A549 (cell line): ENCODE results near the gene SCYL2. TPM values are rescaled to one million over a fixed set of nuclear protein-coding genes. Genes with fewer than 3 reads are reported as not detected.

Source experiments
- ATAC-seq, 2 experiments: fragments of 200-7000 bp in 1 of 2; fragments of >200 bp in 1 of 2; cut with Nextera tagmentation in 1 of 2; cut with Tn5 transposase in 1 of 2; 3 replicates each; pipeline versions ENCODE4 v1.8.0 to v1.9.1; 2018 to 2020; ENCODE audit warnings: mild to moderate bottlenecking in 1 of 2, moderate library complexity in 1 of 2
- CTCF ChIA-PET: fragments of 300-600 bp; sonication (Branson Sonifier 250); formaldehyde crosslinking; extraction: SDS; loops from one replicate; lab custom pipeline; 2021; ENCODE audit warnings: antibody characterized with exemption, inconsistent platforms; lab: Yijun Ruan, JAX
- POLR2A ChIA-PET: fragments of 350-600 bp; formaldehyde crosslinking; extraction: SDS; loops from one replicate; lab custom pipeline; 2021; ENCODE audit warnings: antibody characterized with exemption, inconsistent platforms; lab: Yijun Ruan, JAX
- DNase-seq, 2 experiments: peaks; one replicate each; pipeline versions ENCODE4 v3.0.0 to v3.0.0-alpha.2; 2011 to 2016; ENCODE audit warnings: low read depth in 1 of 2, low spot score in 1 of 2
- FAIRE-seq: peaks from 2 replicates; lab custom pipeline; 2011; peaks lifted over from hg19 to GRCh38; lab: Jason Lieb, UNC
- H3K27ac ChIP-seq, 2 experiments: fragments of >200 bp; sonication (Bioruptor Twin); formaldehyde crosslinking; 3 replicates each; pipeline ENCODE4 v1.5.1; 2016 to 2017
- H3K4me1 ChIP-seq: fragments of >200 bp; sonication (Bioruptor Twin); formaldehyde crosslinking; 3 replicates; pipeline ENCODE4 v1.6.1; 2016
- H3K4me2 ChIP-seq: fragments of >200 bp; sonication (Bioruptor Twin); formaldehyde crosslinking; 3 replicates; pipeline ENCODE4 v1.6.1; 2016
- H3K4me3 ChIP-seq: fragments of >200 bp; sonication (Bioruptor Twin); formaldehyde crosslinking; 3 replicates; pipeline ENCODE4 v1.5.1; 2016
- H3K9me3 ChIP-seq: fragments of >200 bp; sonication (Bioruptor Twin); formaldehyde crosslinking; 3 replicates; pipeline ENCODE4 v1.6.1; 2016
- BHLHE40 ChIP-seq: IDR thresholded peaks from 2 replicates; pipeline ENCODE4 v1.6.1; 2012; ENCODE audit warnings: low read depth, low read length, inconsistent platforms
- CBX2 ChIP-seq: fragments of 200-600 bp; sonication (generic); IDR thresholded peaks from 2 replicates; pipeline ENCODE4 v1.6.1; 2016; ENCODE audit warnings: low read depth, mild to moderate bottlenecking, borderline replicate concordance
- CHD2 ChIP-seq: fragments of 150-350 bp; IDR thresholded peaks from 2 replicates; pipeline ENCODE4 v1.6.1; 2014; ENCODE audit warnings: low read length; ENCODE audit not compliant: partially characterized antibody
- EP300 ChIP-seq, 2 experiments: fragments of >200 bp; sonication (Bioruptor Twin); formaldehyde crosslinking; IDR thresholded peaks; 2 replicates in 1 of 2; 3 replicates in 1 of 2; pipeline ENCODE4 v1.6.1; 2016 to 2017
- FOSB ChIP-seq: fragments of 250-450 bp; sonication (Bioruptor Pico); IDR thresholded peaks from 2 replicates; pipeline ENCODE4 v1.5.0; 2020; ENCODE audit warnings: mild to moderate bottlenecking, moderate library complexity
- GATA3 ChIP-seq: IDR thresholded peaks from 2 replicates; pipeline ENCODE4 v1.6.1; 2012; ENCODE audit warnings: borderline replicate concordance
- HOXB5 ChIP-seq: fragments of 250-450 bp; sonication (Bioruptor Pico); IDR thresholded peaks from 2 replicates; pipeline ENCODE4 v1.5.0; 2020; ENCODE audit warnings: mild to moderate bottlenecking, moderate library complexity
- KDM1A ChIP-seq: fragments of 200-600 bp; sonication (generic); IDR thresholded peaks from 2 replicates; pipeline ENCODE4 v1.6.1; 2016; ENCODE audit warnings: low read depth, mild to moderate bottlenecking
- KDM5A ChIP-seq: fragments of 200-600 bp; sonication (generic); IDR thresholded peaks from 2 replicates; pipeline ENCODE4 v1.6.1; 2016; ENCODE audit warnings: antibody characterized with exemption, mild to moderate bottlenecking
- MAFK ChIP-seq: fragments of 450-650 bp; IDR thresholded peaks from 2 replicates; pipeline ENCODE4 v1.6.1; 2014; ENCODE audit not compliant: partially characterized antibody
- NR3C1 ChIP-seq: fragments of >200 bp; sonication (Bioruptor Twin); formaldehyde crosslinking; IDR thresholded peaks from 3 replicates; pipeline ENCODE4 v1.6.1; 2017
- PHF8 ChIP-seq: fragments of 200-600 bp; sonication (generic); IDR thresholded peaks from 2 replicates; pipeline ENCODE4 v1.6.1; 2016; ENCODE audit warnings: low read depth, mild to moderate bottlenecking, antibody characterized with exemption, moderate library complexity, borderline replicate concordance
- POLR2A ChIP-seq: IDR thresholded peaks from 2 replicates; pipeline ENCODE4 v1.6.1; 2012; ENCODE audit warnings: mild to moderate bottlenecking, low read length
- RNF2 ChIP-seq: fragments of 200-600 bp; sonication (generic); IDR thresholded peaks from 2 replicates; pipeline ENCODE4 v1.6.1; 2016; ENCODE audit warnings: low read depth, mild to moderate bottlenecking, antibody characterized with exemption, moderate library complexity, borderline replicate concordance
- SREBF2 ChIP-seq: fragments of 450-650 bp; IDR thresholded peaks from 2 replicates; pipeline ENCODE4 v1.6.1; 2014; ENCODE audit warnings: mild to moderate bottlenecking, moderate library complexity
- TP53 ChIP-seq: fragments of 250-450 bp; sonication (Bioruptor Pico); IDR thresholded peaks from 2 replicates; pipeline ENCODE4 v1.5.0; 2021; ENCODE audit warnings: mild to moderate bottlenecking, moderate library complexity
- ZC3H11A ChIP-seq: fragments of 450-650 bp; IDR thresholded peaks from 2 replicates; pipeline ENCODE4 v1.6.1; 2014; ENCODE audit warnings: antibody characterized with exemption, mild to moderate bottlenecking
- ZNF302 ChIP-seq: fragments of 250-450 bp; sonication (Bioruptor Pico); IDR thresholded peaks from 2 replicates; pipeline ENCODE4 v1.9.0; 2021; ENCODE audit warnings: inconsistent platforms, mild to moderate bottlenecking, moderate library complexity
- ZSCAN20 ChIP-seq: fragments of 250-450 bp; sonication (Bioruptor Pico); IDR thresholded peaks from 2 replicates; pipeline ENCODE4 v1.8.0; 2022; ENCODE audit warnings: mild to moderate bottlenecking, moderate library complexity
- WGBS: methylation state at CpG from one replicate; pipeline ENCODE4 v1.1.6; 2017; ENCODE audit errors: missing lambda C conversion rate; 5-methylcytosine and 5-hydroxymethylcytosine counted together
- polyA plus RNA-seq, 4 experiments: library from polyadenylated mRNA; depleted of rRNA in 3 of 4; stranded (reverse); fragments of >200 nt; fragmentation: RNase III in 1 of 4; extraction: RNeasy Plus Mini Kit Qiagen cat#74134 plus additional on column Dnase treatment in 1 of 4; gene quantifications; 2 replicates in 3 of 4; 3 replicates in 1 of 4; pipeline ENCODE4 v1.2.3, GENCODE V29; 2011 to 2017
- TF ChIP-seq, protein P1 (sequence below): fragments of >200 bp; sonication (Bioruptor Twin); formaldehyde crosslinking; IDR thresholded peaks from 3 replicates; pipeline ENCODE4 v1.6.1; 2016
- TF ChIP-seq, protein P2 (sequence below): fragments of 250-450 bp; sonication (Bioruptor Pico); IDR thresholded peaks from 2 replicates; pipeline ENCODE4 v1.5.0; 2020; ENCODE audit warnings: low read depth, mild to moderate bottlenecking, moderate library complexity
- TF ChIP-seq, protein P3 (sequence below): fragments of 450-650 bp; IDR thresholded peaks from 2 replicates; pipeline ENCODE4 v1.6.1; 2014; ENCODE audit warnings: antibody characterized with exemption

The SCYL2 gene
- polyA plus RNA-seq, 2 of the 4 experiments (the other 2 are of a cell fraction) = 21.7 to 51.7 TPM

DNA sequence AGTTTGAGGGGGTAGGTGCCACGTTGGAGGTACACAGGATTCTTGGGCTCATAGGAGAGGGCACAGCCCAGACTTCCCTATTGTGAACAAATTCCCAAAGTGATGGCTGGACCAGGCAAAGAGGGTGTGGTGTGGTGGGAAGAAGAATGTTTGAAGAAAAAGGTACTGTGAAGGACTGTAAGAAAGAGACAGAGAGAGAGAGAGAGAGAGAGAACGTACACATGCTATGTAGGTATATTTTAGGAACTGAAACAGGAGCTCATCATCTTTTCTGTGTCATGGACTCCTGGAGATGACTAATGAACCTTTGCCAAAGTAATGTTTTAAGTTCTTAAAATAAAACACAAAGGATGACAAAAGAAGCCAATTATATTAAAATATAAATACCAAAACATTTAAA is 114.4 kb downstream of the SCYL2 start (continued):
- TF ChIP-seq GATA3 = no peak

DNA sequence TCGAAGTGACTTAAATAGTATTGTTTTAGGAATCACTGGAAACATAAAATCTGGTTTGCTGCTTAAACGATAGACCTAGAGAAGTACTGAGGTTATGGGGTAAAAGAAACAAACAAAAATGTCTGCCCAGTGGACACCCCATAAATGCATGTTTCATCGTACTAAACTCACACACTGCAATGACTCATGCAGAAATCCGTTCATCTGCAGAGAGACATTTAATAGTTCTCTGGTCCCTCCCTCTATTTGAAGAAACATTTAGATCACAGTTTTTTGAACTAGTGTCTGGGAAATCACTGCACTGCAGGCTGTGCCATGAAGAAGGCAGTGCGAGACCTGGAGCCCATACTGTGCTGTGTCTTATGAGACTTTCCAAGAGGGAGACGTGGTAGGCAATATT is 115.4 kb downstream of the SCYL2 start:
- CTCF ChIA-PET = interaction anchor here (0.6 kb wide), 1 partner anchor 202 kb away, joined by 3 read pairs; no protein-coding TSS in a partner anchor
- POLR2A ChIA-PET = no interaction called here
- peak; percentile 67 for FAIRE-seq
- no peak overlapping the region for H3K4me3 ChIP-seq
- 29% methylated on average over 6 of the region's 6 CpGs for WGBS
- no peak overlapping the region; the same call in 2 of the 3 replicates for H3K4me2 ChIP-seq
- peak; percentile 51 to 70 for ATAC-seq
- no peak for TF ChIP-seq FOSB
- TF ChIP-seq, protein P1, sequence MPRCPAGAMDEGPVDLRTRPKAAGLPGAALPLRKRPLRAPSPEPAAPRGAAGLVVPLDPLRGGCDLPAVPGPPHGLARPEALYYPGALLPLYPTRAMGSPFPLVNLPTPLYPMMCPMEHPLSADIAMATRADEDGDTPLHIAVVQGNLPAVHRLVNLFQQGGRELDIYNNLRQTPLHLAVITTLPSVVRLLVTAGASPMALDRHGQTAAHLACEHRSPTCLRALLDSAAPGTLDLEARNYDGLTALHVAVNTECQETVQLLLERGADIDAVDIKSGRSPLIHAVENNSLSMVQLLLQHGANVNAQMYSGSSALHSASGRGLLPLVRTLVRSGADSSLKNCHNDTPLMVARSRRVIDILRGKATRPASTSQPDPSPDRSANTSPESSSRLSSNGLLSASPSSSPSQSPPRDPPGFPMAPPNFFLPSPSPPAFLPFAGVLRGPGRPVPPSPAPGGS = no peak
- DNase-seq = peak in 1 of 2 experiments; percentile 9
- H3K9me3 ChIP-seq = no peaks in the 10 kb centered on the region
- H3K27ac ChIP-seq = no peak overlapping the region
- no peaks in the 10 kb centered on the region for H3K4me1 ChIP-seq

DNA sequence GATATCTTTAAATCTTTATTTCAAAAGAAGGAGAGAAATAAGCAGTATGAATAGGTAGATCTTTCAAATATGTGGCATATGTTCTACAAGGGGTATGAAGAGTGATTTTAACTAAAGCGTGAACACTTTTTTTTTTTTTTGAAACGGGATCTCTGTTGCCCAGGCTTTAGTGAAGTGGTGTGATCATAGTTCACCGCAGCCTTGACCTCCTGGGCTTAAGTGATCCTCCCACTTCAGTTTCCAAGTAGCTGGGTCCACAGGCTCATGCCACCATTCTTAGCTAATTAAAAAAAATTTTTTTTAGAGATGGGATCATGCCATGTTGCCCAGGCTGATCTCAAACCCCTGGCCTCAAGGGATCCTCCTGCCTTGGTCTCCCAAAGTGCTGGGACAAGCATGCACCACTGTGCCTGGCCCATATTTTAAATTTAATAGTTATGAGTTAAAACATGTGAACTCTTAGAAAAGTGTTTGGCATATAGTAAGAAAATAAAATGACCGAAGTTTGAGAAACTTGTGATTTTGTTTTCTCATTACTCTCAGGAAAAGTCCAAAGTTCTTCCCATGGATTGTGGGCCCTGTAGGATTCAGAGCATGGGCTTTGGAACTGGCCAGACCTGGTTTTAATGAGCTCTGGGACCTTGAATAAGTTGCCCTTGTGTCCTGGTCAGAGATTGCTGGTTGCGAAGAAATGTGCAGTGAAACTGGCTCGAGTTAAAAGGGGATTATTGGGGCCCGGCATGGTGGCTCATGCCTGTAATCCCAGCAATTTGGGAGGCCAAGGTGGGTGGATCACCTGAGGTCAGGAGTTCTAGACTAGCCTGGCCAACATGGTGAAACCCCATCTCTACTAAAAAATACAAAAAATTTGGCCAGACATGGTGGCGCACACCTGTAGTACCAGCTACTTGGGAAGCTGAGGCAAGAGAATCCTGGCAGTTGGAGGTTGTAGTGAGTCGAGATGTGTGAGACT is 116.9 kb downstream of the SCYL2 start:
- H3K27ac ChIP-seq = no peak overlapping the region
- FAIRE-seq (no peak), ATAC-seq (no peak)
- no peaks in the 10 kb centered on the region for H3K4me1 ChIP-seq
- TF ChIP-seq RNF2 = no peak
- no peak for TF ChIP-seq POLR2A
- TF ChIP-seq TP53 (CRISPR knock-in tag) = no peak
- TF ChIP-seq CBX2 = no peak
- no peak for TF ChIP-seq KDM5A
- no peak for TF ChIP-seq MAFK
- TF ChIP-seq KDM1A = no peak
- no peak for TF ChIP-seq ZNF302 (CRISPR knock-in tag)
- no peak for TF ChIP-seq CHD2
- no peak for TF ChIP-seq HOXB5 (CRISPR knock-in tag)
- TF ChIP-seq NR3C1 = no peak
- TF ChIP-seq EP300 (IDR thresholded peaks at IDR 0.05) = no peak
- TF ChIP-seq, protein P2, sequence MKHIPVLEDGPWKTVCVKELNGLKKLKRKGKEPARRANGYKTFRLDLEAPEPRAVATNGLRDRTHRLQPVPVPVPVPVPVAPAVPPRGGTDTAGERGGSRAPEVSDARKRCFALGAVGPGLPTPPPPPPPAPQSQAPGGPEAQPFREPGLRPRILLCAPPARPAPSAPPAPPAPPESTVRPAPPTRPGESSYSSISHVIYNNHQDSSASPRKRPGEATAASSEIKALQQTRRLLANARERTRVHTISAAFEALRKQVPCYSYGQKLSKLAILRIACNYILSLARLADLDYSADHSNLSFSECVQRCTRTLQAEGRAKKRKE (CRISPR knock-in tag) = no peak
- TF ChIP-seq ZC3H11A = no peak
- TF ChIP-seq ZSCAN20 (CRISPR knock-in tag) = no peak
- no peak for TF ChIP-seq FOSB
- TF ChIP-seq PHF8 = no peak
- no peak for TF ChIP-seq BHLHE40
- TF ChIP-seq, protein P3, sequence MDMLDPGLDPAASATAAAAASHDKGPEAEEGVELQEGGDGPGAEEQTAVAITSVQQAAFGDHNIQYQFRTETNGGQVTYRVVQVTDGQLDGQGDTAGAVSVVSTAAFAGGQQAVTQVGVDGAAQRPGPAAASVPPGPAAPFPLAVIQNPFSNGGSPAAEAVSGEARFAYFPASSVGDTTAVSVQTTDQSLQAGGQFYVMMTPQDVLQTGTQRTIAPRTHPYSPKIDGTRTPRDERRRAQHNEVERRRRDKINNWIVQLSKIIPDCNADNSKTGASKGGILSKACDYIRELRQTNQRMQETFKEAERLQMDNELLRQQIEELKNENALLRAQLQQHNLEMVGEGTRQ = no peak
- TF ChIP-seq SREBF2 = no peak
- TF ChIP-seq, all 56 proteins: peak for 0
- POLR2A ChIA-PET = no interaction called here
- no peaks in the 10 kb centered on the region for H3K9me3 ChIP-seq
- H3K4me3 ChIP-seq = no peak overlapping the region
- WGBS = 55% methylated on average over 9 of the region's 9 CpGs
- DNase-seq = no peak
- CTCF ChIA-PET = interaction anchor here (1.4 to 1.6 kb wide), 2 partner anchors 20 to 170 kb away, joined by 3 to 4 read pairs; no protein-coding TSS in a partner anchor
- no peak overlapping the region for H3K4me2 ChIP-seq
